MM.1S (cell line): ENCODE measurements around the gene CXCR4.

Source experiments
- DNase-seq: peaks from one replicate; pipeline ENCODE4 v3.0.0-alpha.2; 2015
- H2AFZ ChIP-seq: fragments of 300-600 bp; sonication (generic); 2 replicates; pipeline ENCODE4 v1.6.0; 2016; ENCODE audit warnings: antibody characterized with exemption, low read length
- H3F3A ChIP-seq: fragments of 300-600 bp; sonication (generic); 2 replicates; pipeline ENCODE4 v1.6.1; 2016; ENCODE audit warnings: mild to moderate bottlenecking, antibody characterized with exemption, low read length, moderate library complexity, mixed read lengths; ENCODE audit not compliant: insufficient read depth
- H3K27ac ChIP-seq: fragments of 300-600 bp; sonication (generic); 2 replicates; pipeline ENCODE4 v1.5.1; 2016; ENCODE audit warnings: mild to moderate bottlenecking, low read length
- H3K27me3 ChIP-seq: fragments of 300-600 bp; sonication (generic); replicated peaks from 2 replicates; pipeline ENCODE4 v1.6.0; 2016; ENCODE audit warnings: low read length; ENCODE audit not compliant: insufficient read depth
- H3K36me3 ChIP-seq: fragments of 300-600 bp; sonication (generic); replicated peaks from 2 replicates; pipeline ENCODE4 v1.6.1; 2016; ENCODE audit warnings: mild to moderate bottlenecking, low read length, mixed read lengths; ENCODE audit not compliant: insufficient read depth
- H3K4me1 ChIP-seq: fragments of 300-600 bp; sonication (generic); 2 replicates; pipeline ENCODE4 v1.6.1; 2016; ENCODE audit warnings: low read length, mixed read lengths
- H3K4me2 ChIP-seq: fragments of 300-600 bp; sonication (generic); 2 replicates; pipeline ENCODE4 v1.6.0; 2016; ENCODE audit warnings: low read depth, low read length
- H3K4me3 ChIP-seq: fragments of 300-600 bp; sonication (generic); 2 replicates; pipeline ENCODE4 v1.5.1; 2016; ENCODE audit warnings: low read length, mixed read lengths
- H3K79me2 ChIP-seq: fragments of 300-600 bp; sonication (generic); 2 replicates; pipeline ENCODE4 v1.6.1; 2016; ENCODE audit warnings: mixed run types, low read length, mixed read lengths
- H3K9ac ChIP-seq: fragments of 300-600 bp; sonication (generic); 2 replicates; pipeline ENCODE4 v1.6.1; 2016; ENCODE audit warnings: low read length, mixed read lengths
- H3K9me2 ChIP-seq: fragments of 300-600 bp; sonication (generic); replicated peaks from 2 replicates; pipeline ENCODE4 v1.6.1; 2016; ENCODE audit warnings: mild to moderate bottlenecking, low read length, mixed read lengths; ENCODE audit not compliant: insufficient read depth
- H3K9me3 ChIP-seq: fragments of 300-600 bp; sonication (generic); replicated peaks from 2 replicates; pipeline ENCODE4 v1.6.1; 2016; ENCODE audit warnings: mild to moderate bottlenecking, low read length, mixed read lengths; ENCODE audit not compliant: insufficient read depth
- H4K20me1 ChIP-seq: fragments of 300-600 bp; sonication (generic); 2 replicates; pipeline ENCODE4 v1.6.1; 2016; ENCODE audit warnings: mild to moderate bottlenecking, low read length, moderate library complexity, mixed read lengths; ENCODE audit not compliant: insufficient read depth
- CTCF ChIP-seq: fragments of 300-600 bp; sonication (generic); IDR thresholded peaks from 2 replicates; pipeline ENCODE4 v1.5.1; 2016; ENCODE audit warnings: antibody characterized with exemption, low read length, mixed read lengths
- EZH2 ChIP-seq: fragments of 300-600 bp; sonication (generic); optimal IDR thresholded peaks from 2 replicates; pipeline ENCODE3; 2017; ENCODE audit warnings: low read depth, mild to moderate bottlenecking, antibody characterized with exemption, low read length, mixed read lengths
- EZH2phosphoT487 ChIP-seq: fragments of 300-600 bp; sonication (generic); IDR thresholded peaks from 2 replicates; pipeline ENCODE4 v1.6.1; 2018; ENCODE audit warnings: antibody characterized with exemption, low read length

The CXCR4 gene

GRCh38 chr2:136115183-136115761 is 2.7 kb downstream of the CXCR4 start:
- H3K9me2 ChIP-seq, result no peaks in the 10 kb centered on the region
- H3K4me1 ChIP-seq, result peaks cover 12% of the 10 kb centered on the region
- peaks cover 13% of the 10 kb centered on the region; the same call in 1 of the 2 replicates for H4K20me1 ChIP-seq
- H3K36me3 ChIP-seq, result peaks cover 19% of the 10 kb centered on the region
- no peaks in the 10 kb centered on the region for H3K9me3 ChIP-seq
- H3K79me2 ChIP-seq, result peaks cover 36% of the 10 kb centered on the region
- TF ChIP-seq CTCF (no peak), EZH2 (no peak), EZH2phosphoT487 (no peak)
- peak overlapping the region; percentile 83; the same call in 1 of the 2 replicates for H3K4me2 ChIP-seq
- peaks cover 28% of the 10 kb centered on the region; the same call in 1 of the 2 replicates for H3F3A ChIP-seq
- no peak overlapping the region for H2AFZ ChIP-seq
- H3K4me3 ChIP-seq, result no peak overlapping the region
- DNase-seq, result no peak
- no peak overlapping the region for H3K27ac ChIP-seq
- no peak overlapping the region for H3K9ac ChIP-seq
- H3K27me3 ChIP-seq, result peaks cover 21% of the 10 kb centered on the region

- H3K4me1 ChIP-seq, result peaks cover 12% of the 10 kb centered on the region
- peaks cover 21% of the 10 kb centered on the region for H3K27me3 ChIP-seq
- H3K27ac ChIP-seq, result no peak overlapping the region
- H3K9me3 ChIP-seq, result no peaks in the 10 kb centered on the region
- H3K4me3 ChIP-seq, result no peak overlapping the region
- TF ChIP-seq EZH2phosphoT487, result no peak
- TF ChIP-seq CTCF, result no peak
- no peak for TF ChIP-seq EZH2
- no peak overlapping the region for H2AFZ ChIP-seq
- H3K4me2 ChIP-seq, result no peak overlapping the region
- peaks cover 28% of the 10 kb centered on the region; the same call in 1 of the 2 replicates for H3F3A ChIP-seq
- no peak for DNase-seq
- H4K20me1 ChIP-seq, result peaks cover 13% of the 10 kb centered on the region; the same call in 1 of the 2 replicates
- H3K36me3 ChIP-seq, result peaks cover 19% of the 10 kb centered on the region
- peaks cover 36% of the 10 kb centered on the region for H3K79me2 ChIP-seq
- no peaks in the 10 kb centered on the region for H3K9me2 ChIP-seq
- H3K9ac ChIP-seq, result no peak overlapping the region
Measured at GRCh38 chr2:136114382-136114781, 3.6 kb downstream of the CXCR4 start.

GRCh38 chr2:136113209-136113971 is 4.6 kb downstream of the CXCR4 start:
- no peak overlapping the region for H3K27ac ChIP-seq
- no peak overlapping the region for H3K4me3 ChIP-seq
- H3K9ac ChIP-seq, result no peak overlapping the region
- DNase-seq, result no peak
- H3K79me2 ChIP-seq, result peaks cover 36% of the 10 kb centered on the region
- H3K9me3 ChIP-seq, result no peaks in the 10 kb centered on the region
- H3K4me1 ChIP-seq, result peaks cover 13% of the 10 kb centered on the region
- H3K27me3 ChIP-seq, result peaks cover 28% of the 10 kb centered on the region
- no peak for TF ChIP-seq EZH2phosphoT487
- TF ChIP-seq CTCF, result no peak
- TF ChIP-seq EZH2, result no peak
- H3K9me2 ChIP-seq, result no peaks in the 10 kb centered on the region
- peaks cover 13% of the 10 kb centered on the region; the same call in 1 of the 2 replicates for H4K20me1 ChIP-seq
- no peak overlapping the region for H2AFZ ChIP-seq
- H3F3A ChIP-seq, result peaks cover 21% of the 10 kb centered on the region; the same call in 1 of the 2 replicates
- H3K36me3 ChIP-seq, result peaks cover 19% of the 10 kb centered on the region
- no peak overlapping the region for H3K4me2 ChIP-seq
